Bone marrow (tissue), 2 donors: ENCODE measurements around the gene LEMD3.
A peak's percentile ranks its signal among the peaks of the same experiment; 100 is the strongest.

Experiments used
- DNase-seq, 2 donors: peaks; one replicate each; lab custom pipeline; 2025; lab: John Stamatoyannopoulos, UW

Gene LEMD3

DNA sequence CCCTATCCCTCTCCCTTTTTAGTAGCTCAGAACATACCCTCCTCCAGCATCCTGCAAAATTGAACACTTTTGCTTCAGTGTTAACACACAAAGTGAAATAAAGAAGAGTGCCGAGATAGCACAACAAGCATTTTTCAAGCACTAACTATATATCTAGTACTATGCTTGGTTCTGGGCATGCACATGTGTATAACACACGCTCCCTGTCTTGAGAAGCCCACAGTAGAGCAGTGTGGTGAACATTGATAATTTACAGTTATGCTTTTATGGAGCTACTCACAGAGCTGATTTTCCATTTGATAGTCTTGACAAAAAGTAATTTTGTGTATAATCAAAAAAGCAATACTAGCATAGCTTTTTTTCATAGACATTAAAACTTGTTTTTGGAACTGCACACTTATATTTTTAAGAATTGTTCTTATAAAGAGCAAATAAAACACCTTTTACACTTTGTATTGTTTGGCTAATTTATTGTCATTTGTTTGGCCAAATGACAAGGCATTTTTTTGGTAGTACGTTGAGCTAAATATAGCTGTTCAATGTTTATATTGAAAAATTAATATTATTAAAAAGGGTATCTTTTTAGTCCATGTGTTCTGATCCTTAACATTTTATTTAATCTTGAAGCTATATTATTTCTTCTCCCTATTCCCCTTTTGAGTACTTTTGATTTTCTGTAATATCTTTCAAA is 39.7 kb downstream of the LEMD3 start:
- DNase-seq: no peak

GRCh38 chr12:65209655-65210043 is 40.3 kb downstream of the LEMD3 start:
- peak in 1 of 2 donors; percentile 81 for DNase-seq

- no peak for DNase-seq
These were observed 47.7 kb downstream of the LEMD3 start for GRCh38 chr12:65217086-65217485.

DNA sequence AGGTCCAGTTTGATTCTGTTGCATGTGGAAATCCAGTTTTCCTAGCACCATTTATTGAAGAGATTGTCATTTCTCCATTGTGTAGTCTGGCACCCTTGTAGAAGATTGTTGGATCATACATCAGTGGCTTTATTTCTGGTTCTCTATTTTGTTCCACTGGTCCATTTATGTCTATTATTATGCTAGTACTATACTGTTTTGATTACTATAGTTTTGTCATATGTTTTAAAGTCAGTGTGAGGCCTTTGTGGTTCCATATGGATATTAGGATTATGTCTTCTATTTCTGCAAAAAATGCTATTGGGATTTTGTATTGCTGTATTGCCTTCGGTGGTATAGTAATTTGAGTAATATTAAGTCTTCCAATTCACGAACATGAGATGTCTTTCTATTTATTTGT is 51.4 kb downstream of the LEMD3 start:
- no peak for DNase-seq

DNA sequence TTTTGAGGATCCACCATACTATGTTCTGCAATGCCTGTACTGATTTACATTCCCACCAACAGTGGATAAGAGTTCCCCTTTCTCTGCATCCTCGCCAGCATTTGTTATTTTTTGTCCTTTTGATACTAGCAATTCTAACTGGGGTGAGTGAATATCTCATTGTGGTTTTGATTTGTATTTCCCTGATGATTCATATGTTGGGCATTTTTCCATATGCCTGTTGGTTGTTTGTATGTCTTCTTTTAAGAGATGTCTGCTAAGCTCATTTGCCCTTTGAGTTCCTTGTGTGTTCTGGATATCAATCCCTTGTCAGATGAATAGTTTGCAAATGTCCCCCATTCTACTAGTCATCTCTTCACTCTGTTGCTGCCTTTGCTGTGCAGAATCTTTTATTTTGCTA is 60.1 kb downstream of the LEMD3 start:
- peak in 1 of 2 donors; percentile 69 for DNase-seq

DNA sequence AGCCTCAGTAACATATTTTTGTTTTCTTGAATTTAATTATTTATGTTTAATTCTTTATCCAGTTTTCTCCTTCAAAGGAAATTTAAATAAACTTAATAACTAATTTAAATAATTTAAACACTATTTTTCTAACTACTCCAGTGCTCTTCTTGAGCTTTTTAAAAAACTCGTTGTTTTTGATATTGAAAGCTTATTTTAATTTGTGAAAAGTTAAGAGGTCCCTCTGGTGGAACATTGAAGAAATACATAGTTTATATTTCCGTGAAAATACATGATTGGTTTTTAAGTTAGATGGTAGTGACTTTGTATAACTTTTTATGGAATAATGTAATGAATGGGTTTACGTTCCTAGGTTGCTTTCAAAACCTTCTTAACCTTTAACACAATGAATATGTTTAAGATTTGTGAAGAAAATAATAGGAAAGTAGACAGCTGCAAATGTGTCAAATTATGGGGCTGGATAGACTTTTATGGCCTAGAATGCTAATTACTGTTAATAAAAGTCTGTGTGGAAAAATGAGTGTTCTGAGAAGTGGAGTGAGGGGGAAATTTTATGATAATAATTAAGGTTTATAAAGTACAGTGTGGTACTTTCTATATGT is 63.2 kb downstream of the LEMD3 start:
- peak in 1 of 2 donors; percentile 8 for DNase-seq

DNA sequence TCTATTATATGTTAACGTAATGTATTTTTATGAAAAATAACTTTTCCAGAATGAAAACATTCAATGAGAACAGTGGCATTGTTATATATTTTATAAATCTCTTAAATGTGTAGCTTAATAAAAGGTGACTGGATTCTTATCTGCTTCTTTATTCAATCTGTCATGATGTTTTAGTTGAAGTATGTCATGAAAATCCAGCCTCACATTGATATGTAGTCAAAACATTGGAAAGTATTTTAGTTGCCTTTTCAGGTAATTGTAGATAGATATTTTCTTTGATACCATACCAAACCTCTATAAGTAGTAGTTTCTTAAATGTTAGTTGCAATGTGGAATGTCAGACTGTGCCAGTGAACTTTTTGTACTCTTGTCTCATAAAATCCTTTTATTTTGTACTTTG is 67.8 kb downstream of the LEMD3 start:
- no peak for DNase-seq

DNA sequence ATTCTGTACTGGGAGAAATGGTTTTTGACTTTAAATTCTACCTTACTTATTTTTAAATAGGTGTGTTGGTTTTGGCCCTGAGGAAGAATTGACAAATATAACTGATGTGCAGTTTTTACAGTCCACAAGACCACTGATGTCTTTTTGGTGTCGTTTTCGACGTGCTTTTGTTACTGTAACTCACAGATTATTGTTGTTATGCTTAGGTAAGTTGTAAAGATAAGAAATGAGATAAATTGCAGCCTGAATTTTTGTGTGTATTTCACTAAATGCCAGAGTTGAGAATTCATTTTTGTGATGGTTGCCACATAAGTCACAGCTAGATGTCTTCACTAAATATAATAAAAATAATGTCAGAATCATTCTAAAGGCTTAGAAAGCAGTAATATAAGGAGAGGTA is 69.2 kb downstream of the LEMD3 start:
- no peak for DNase-seq

GRCh38 chr12:65248656-65249633 is 79.6 kb downstream of the LEMD3 start:
- DNase-seq: no peak

DNA sequence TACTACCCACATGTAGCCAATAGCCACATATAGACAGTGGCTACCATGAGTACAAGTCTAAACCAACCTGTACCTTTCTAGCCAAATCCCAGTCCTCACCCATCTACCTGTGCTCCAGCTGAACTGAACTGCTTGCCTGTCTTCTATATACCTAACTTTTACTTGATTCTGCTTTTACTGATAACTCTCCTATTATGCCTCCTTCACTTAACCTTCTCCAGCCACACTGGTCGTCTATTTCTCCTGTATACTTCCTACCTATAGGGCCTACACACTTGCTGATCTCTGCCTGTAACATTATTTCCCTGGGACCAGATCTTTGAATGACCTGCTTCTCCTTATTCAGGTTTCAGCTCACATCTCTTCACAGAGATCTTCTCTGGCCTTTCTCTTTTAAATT is 83.1 kb downstream of the LEMD3 start:
- DNase-seq: no peak

DNA sequence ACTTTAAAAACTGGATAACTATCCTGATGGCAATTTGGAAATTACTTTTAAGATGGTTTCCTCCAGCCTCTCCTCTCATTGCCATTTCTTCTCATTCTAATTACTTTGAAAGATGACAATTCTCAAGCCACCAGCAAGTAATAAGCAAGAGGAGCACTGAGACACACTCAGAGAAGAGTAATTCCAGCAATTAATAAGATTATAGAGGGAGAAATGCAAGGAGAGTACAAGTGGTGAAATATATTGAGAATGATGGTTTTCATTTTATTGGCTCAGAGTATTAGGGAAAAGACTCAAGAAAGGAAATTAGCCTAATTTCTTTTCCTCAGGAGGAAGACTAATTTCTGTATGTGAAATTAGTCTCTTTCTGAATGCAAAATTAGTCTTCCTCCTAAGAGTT is 88.6 kb downstream of the LEMD3 start:
- no peak for DNase-seq

GRCh38 chr12:65259501-65259900 is 90.1 kb downstream of the LEMD3 start:
- DNase-seq: no peak

- no peak for DNase-seq
These were observed 94.4 kb downstream of the LEMD3 start for GRCh38 chr12:65263777-65264176.

GRCh38 chr12:65266408-65266807 is 97.0 kb downstream of the LEMD3 start:
- no peak for DNase-seq

DNA sequence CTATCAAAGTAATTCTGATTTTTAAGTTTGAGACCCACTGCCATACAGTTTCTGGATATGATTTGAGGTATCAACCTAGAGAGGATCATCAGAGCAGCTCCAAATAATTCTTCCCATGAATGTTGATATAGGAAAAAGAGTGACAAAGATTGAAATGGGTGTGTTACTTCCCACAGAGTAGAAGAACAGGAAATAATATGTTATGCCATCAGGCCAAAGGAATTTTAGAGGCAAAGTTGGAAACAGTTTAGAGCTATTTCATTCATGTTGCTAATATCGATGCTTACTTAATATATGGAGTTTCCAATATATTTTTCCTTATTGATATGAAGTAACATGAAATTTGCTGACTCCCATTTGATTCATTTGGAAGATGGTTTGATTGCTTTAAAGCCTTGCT is 100.2 kb downstream of the LEMD3 start:
- no peak for DNase-seq

- no peak for DNase-seq
These were observed 105.4 kb downstream of the LEMD3 start for GRCh38 chr12:65274602-65275272.

DNA sequence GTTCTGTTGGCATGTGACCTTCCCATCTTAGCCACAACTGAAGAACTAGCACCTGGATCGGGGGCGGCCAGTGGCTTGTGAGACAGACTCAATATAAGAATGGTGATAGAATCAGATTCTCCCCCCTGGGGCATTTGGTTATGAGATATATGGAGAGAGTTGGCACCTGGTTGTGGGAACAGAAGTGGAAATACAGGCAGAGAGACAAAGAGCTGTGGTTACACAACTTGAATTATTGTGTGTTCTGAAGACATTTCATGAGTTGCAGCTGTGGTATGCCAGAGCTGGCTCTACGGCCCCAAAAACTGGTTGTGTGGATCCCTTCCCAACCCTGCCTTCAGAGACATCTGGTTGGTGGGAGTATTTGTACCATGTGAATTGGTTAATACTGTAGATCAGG is 106.2 kb downstream of the LEMD3 start:
- no peak for DNase-seq

GRCh38 chr12:65276916-65277530 is 107.6 kb downstream of the LEMD3 start:
- DNase-seq: peak in 1 of 2 donors; percentile 30

DNA sequence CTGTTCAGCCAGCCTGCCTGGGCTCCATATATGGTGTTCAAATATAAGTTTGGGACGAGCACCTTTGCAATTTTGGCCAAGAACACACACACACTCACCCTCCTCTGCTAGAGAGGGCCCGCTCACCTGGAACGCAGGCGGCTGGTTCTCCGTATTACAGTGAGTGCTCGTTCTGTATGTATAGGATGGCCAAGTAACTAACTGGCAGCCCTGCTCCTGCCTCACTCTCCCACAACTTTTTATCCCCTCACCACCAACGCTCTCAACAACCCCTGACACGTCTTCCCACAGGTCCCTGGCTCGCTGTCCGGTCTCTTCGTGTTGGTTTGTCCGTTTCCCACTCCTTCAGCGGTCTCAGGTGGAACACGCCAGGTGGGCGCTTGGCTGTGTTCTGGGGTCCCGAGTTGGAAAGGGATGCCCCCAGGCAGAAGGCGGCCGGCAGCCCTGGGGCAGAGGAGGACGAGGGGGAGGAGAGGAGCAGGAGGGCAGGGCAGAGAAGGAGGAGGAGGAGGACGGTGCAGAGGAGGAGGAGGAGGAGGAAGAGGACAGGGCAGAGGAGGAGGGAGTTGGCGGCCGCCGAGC is 108.7 kb downstream of the LEMD3 start:
- DNase-seq: no peak

GRCh38 chr12:65278576-65279368 is 109.4 kb downstream of the LEMD3 start, which contains the start of gene MSRB3:
Gene MSRB3, plus strand, starts transcription at chr12:65278683. Its CDS starts 29,897 bp downstream, at chr12:65308580.
- DNase-seq: peak; percentile 24 to 75
